HEK293 (cell line): ENCODE results near the gene CDON.

ENCODE experiments used
- KLF9 ChIP-seq: fragments of 450-650 bp; formaldehyde crosslinking; IDR thresholded peaks from 2 replicates; pipeline ENCODE4 v1.5.1; 2016; ENCODE audit warnings: missing biosample characterization, missing genetic modification characterization, low read depth
- RBAK ChIP-seq: fragments of 450-650 bp; formaldehyde crosslinking; IDR thresholded peaks from 2 replicates; pipeline ENCODE4 v1.5.1; 2016; ENCODE audit warnings: missing biosample characterization, missing genetic modification characterization
- WT1 ChIP-seq: fragments of 450-650 bp; formaldehyde crosslinking; IDR thresholded peaks from 2 replicates; pipeline ENCODE4 v1.5.1; 2016; ENCODE audit warnings: missing biosample characterization, missing genetic modification characterization
- YY1 ChIP-seq: fragments of 450-650 bp; formaldehyde crosslinking; IDR thresholded peaks from 2 replicates; pipeline ENCODE4 v1.5.1; 2018; ENCODE audit warnings: missing biosample characterization, missing genetic modification characterization
- ZBTB17 ChIP-seq: fragments of 450-650 bp; formaldehyde crosslinking; IDR thresholded peaks from 2 replicates; pipeline ENCODE4 v1.5.1; 2016; ENCODE audit warnings: missing biosample characterization, missing genetic modification characterization
- ZBTB20 ChIP-seq: fragments of 450-650 bp; formaldehyde crosslinking; IDR thresholded peaks from 2 replicates; pipeline ENCODE4 v1.5.1; 2016; ENCODE audit warnings: missing biosample characterization, missing genetic modification characterization
- ZEB2 ChIP-seq: fragments of 450-650 bp; formaldehyde crosslinking; IDR thresholded peaks from 2 replicates; pipeline ENCODE4 v1.5.1; 2016; ENCODE audit warnings: missing biosample characterization, missing genetic modification characterization
- ZNF112 ChIP-seq: fragments of 450-650 bp; formaldehyde crosslinking; IDR thresholded peaks from 2 replicates; pipeline ENCODE4 v1.5.0; 2017; ENCODE audit warnings: missing biosample characterization, missing genetic modification characterization
- ZNF169 ChIP-seq: fragments of 450-650 bp; formaldehyde crosslinking; IDR thresholded peaks from 2 replicates; pipeline ENCODE4 v1.5.1; 2016; ENCODE audit warnings: missing biosample characterization, missing genetic modification characterization
- ZNF202 ChIP-seq: fragments of 450-650 bp; formaldehyde crosslinking; IDR thresholded peaks from 2 replicates; pipeline ENCODE4 v1.5.1; 2016; ENCODE audit warnings: missing biosample characterization, missing genetic modification characterization, borderline replicate concordance
- ZNF223 ChIP-seq: fragments of 450-650 bp; formaldehyde crosslinking; IDR thresholded peaks from 2 replicates; pipeline ENCODE4 v1.5.1; 2016; ENCODE audit warnings: missing biosample characterization, missing genetic modification characterization
- ZNF335 ChIP-seq: fragments of 450-650 bp; formaldehyde crosslinking; conservative IDR thresholded peaks from 2 replicates; pipeline ENCODE4 v1.5.1; 2016; ENCODE audit warnings: missing biosample characterization, missing genetic modification characterization
- ZNF404 ChIP-seq: fragments of 450-650 bp; formaldehyde crosslinking; IDR thresholded peaks from 2 replicates; pipeline ENCODE4 v1.5.1; 2017; ENCODE audit warnings: missing biosample characterization, missing genetic modification characterization
- ZNF501 ChIP-seq: fragments of 450-650 bp; formaldehyde crosslinking; IDR thresholded peaks from 2 replicates; pipeline ENCODE4 v1.5.1; 2016; ENCODE audit warnings: missing biosample characterization, missing genetic modification characterization
- ZNF623 ChIP-seq: fragments of 450-650 bp; formaldehyde crosslinking; IDR thresholded peaks from 2 replicates; pipeline ENCODE4 v1.5.1; 2016; ENCODE audit warnings: missing biosample characterization, missing genetic modification characterization
- ZNF629 ChIP-seq: fragments of 450-650 bp; formaldehyde crosslinking; IDR thresholded peaks from 2 replicates; pipeline ENCODE4 v1.5.1; 2017; ENCODE audit warnings: missing biosample characterization, missing genetic modification characterization
- ZNF830 ChIP-seq: fragments of 450-650 bp; IDR thresholded peaks from 2 replicates; pipeline ENCODE4 v1.5.0; 2018; ENCODE audit warnings: missing biosample characterization, missing genetic modification characterization, low read depth, mild to moderate bottlenecking, moderate library complexity
- ZNF837 ChIP-seq: fragments of 450-650 bp; formaldehyde crosslinking; IDR thresholded peaks from 2 replicates; pipeline ENCODE4 v1.5.1; 2016; ENCODE audit warnings: missing biosample characterization, missing genetic modification characterization
- ZSCAN23 ChIP-seq: fragments of 450-650 bp; formaldehyde crosslinking; IDR thresholded peaks from 2 replicates; pipeline ENCODE4 v1.5.1; 2016; ENCODE audit warnings: missing biosample characterization, missing genetic modification characterization
- TF ChIP-seq, protein P1 (sequence below): fragments of 450-650 bp; IDR thresholded peaks from 2 replicates; pipeline ENCODE4 v1.5.1; 2018; ENCODE audit warnings: missing biosample characterization, missing genetic modification characterization
- TF ChIP-seq, protein P2 (sequence below): fragments of 450-650 bp; formaldehyde crosslinking; IDR thresholded peaks from 2 replicates; pipeline ENCODE4 v1.5.1; 2016; ENCODE audit warnings: missing biosample characterization, missing genetic modification characterization
- TF ChIP-seq, protein P3 (sequence below): fragments of 450-650 bp; formaldehyde crosslinking; IDR thresholded peaks from 2 replicates; pipeline ENCODE4 v1.5.1; 2017; ENCODE audit warnings: missing biosample characterization, missing genetic modification characterization
- TF ChIP-seq, protein P4 (sequence below): sonication (generic); formaldehyde crosslinking; IDR thresholded peaks from 2 replicates; pipeline ENCODE4 v1.8.1; 2022; ENCODE audit warnings: mild to moderate bottlenecking, moderate library complexity, missing genetic modification reagents
- TF ChIP-seq, protein P5 (sequence below): fragments of 450-650 bp; formaldehyde crosslinking; IDR thresholded peaks from 2 replicates; pipeline ENCODE4 v1.5.1; 2016; ENCODE audit warnings: missing biosample characterization, missing genetic modification characterization
- TF ChIP-seq, protein P6 (sequence below): fragments of 450-650 bp; formaldehyde crosslinking; IDR thresholded peaks from 2 replicates; pipeline ENCODE4 v1.5.1; 2016; ENCODE audit warnings: missing biosample characterization, missing genetic modification characterization, borderline replicate concordance
- TF ChIP-seq, protein P7 (sequence below): fragments of 450-650 bp; formaldehyde crosslinking; IDR thresholded peaks from 2 replicates; pipeline ENCODE4 v1.5.1; 2016; ENCODE audit warnings: missing biosample characterization, missing genetic modification characterization
- TF ChIP-seq, protein P8 (sequence below): fragments of 450-650 bp; formaldehyde crosslinking; IDR thresholded peaks from 2 replicates; pipeline ENCODE4 v1.5.1; 2016; ENCODE audit warnings: missing biosample characterization, missing genetic modification characterization

The CDON gene

DNA sequence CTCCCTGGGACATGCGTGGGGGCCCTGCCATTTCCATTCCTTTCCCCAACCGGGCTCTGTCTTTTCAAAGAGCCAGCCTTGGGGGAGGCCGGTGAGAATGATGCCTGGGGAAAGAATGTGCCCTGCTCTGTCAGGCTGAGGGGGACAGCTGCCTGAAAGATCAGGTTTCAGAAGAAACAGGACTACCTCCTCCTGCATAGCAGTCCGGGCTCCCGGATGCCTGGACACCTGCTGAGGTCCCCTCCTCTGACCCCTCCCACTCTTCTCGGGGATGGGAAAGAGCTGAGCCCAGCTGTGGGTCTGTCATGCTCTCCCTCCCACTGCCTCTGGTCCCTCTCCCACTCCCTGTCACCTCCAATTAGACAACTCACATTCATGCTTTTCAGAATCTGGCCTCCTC, 41.8 kb upstream of the CDON start (continued):
- TF ChIP-seq, protein P1, sequence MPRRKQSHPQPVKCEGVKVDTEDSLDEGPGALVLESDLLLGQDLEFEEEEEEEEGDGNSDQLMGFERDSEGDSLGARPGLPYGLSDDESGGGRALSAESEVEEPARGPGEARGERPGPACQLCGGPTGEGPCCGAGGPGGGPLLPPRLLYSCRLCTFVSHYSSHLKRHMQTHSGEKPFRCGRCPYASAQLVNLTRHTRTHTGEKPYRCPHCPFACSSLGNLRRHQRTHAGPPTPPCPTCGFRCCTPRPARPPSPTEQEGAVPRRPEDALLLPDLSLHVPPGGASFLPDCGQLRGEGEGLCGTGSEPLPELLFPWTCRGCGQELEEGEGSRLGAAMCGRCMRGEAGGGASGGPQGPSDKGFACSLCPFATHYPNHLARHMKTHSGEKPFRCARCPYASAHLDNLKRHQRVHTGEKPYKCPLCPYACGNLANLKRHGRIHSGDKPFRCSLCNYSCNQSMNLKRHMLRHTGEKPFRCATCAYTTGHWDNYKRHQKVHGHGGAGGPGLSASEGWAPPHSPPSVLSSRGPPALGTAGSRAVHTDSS (tag by site-specific recombination): no peak
- TF ChIP-seq ZNF629: no peak
- no peak for TF ChIP-seq ZNF202
- no peak for TF ChIP-seq KLF9
- no peak for TF ChIP-seq ZNF501 (tag by site-specific recombination)
- no peak for TF ChIP-seq ZBTB20 (tag by site-specific recombination)
- peak; percentile 45; the same call in 1 of the 2 replicates for TF ChIP-seq ZBTB17 (tag by site-specific recombination)
- TF ChIP-seq, protein P2, sequence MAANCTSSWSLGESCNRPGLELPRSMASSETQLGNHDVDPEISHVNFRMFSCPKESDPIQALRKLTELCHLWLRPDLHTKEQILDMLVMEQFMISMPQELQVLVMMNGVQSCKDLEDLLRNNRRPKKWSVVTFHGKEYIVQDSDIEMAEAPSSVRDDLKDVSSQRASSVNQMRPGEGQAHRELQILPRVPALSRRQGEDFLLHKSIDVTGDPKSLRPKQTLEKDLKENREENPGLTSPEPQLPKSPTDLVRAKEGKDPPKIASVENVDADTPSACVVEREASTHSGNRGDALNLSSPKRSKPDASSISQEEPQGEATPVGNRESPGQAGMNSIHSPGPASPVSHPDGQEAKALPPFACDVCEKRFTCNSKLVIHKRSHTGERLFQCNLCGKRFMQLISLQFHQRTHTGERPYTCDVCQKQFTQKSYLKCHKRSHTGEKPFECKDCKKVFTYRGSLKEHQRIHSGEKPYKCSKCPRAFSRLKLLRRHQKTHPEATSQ: no peak
- no peak for TF ChIP-seq ZSCAN23 (tag by site-specific recombination)
- TF ChIP-seq ZNF335 (tag by site-specific recombination): peak; percentile 47
- TF ChIP-seq WT1 (tag by site-specific recombination): peak; percentile 64
- TF ChIP-seq, protein P3, sequence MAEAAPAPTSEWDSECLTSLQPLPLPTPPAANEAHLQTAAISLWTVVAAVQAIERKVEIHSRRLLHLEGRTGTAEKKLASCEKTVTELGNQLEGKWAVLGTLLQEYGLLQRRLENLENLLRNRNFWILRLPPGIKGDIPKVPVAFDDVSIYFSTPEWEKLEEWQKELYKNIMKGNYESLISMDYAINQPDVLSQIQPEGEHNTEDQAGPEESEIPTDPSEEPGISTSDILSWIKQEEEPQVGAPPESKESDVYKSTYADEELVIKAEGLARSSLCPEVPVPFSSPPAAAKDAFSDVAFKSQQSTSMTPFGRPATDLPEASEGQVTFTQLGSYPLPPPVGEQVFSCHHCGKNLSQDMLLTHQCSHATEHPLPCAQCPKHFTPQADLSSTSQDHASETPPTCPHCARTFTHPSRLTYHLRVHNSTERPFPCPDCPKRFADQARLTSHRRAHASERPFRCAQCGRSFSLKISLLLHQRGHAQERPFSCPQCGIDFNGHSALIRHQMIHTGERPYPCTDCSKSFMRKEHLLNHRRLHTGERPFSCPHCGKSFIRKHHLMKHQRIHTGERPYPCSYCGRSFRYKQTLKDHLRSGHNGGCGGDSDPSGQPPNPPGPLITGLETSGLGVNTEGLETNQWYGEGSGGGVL (tag by site-specific recombination): peak; percentile 81
- TF ChIP-seq ZNF623 (tag by site-specific recombination): no peak
- TF ChIP-seq, protein P4, sequence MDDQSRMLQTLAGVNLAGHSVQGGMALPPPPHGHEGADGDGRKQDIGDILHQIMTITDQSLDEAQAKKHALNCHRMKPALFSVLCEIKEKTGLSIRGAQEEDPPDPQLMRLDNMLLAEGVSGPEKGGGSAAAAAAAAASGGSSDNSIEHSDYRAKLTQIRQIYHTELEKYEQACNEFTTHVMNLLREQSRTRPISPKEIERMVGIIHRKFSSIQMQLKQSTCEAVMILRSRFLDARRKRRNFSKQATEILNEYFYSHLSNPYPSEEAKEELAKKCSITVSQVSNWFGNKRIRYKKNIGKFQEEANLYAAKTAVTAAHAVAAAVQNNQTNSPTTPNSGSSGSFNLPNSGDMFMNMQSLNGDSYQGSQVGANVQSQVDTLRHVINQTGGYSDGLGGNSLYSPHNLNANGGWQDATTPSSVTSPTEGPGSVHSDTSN: no peak
- TF ChIP-seq, protein P5, sequence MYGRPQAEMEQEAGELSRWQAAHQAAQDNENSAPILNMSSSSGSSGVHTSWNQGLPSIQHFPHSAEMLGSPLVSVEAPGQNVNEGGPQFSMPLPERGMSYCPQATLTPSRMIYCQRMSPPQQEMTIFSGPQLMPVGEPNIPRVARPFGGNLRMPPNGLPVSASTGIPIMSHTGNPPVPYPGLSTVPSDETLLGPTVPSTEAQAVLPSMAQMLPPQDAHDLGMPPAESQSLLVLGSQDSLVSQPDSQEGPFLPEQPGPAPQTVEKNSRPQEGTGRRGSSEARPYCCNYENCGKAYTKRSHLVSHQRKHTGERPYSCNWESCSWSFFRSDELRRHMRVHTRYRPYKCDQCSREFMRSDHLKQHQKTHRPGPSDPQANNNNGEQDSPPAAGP (tag by site-specific recombination): peak; percentile 53; the same call in 1 of the 2 replicates
- TF ChIP-seq ZNF830 (tag by site-specific recombination): no peak
- no peak for TF ChIP-seq ZEB2 (tag by site-specific recombination)
- TF ChIP-seq YY1 (tag by site-specific recombination): no peak
- TF ChIP-seq, protein P6, sequence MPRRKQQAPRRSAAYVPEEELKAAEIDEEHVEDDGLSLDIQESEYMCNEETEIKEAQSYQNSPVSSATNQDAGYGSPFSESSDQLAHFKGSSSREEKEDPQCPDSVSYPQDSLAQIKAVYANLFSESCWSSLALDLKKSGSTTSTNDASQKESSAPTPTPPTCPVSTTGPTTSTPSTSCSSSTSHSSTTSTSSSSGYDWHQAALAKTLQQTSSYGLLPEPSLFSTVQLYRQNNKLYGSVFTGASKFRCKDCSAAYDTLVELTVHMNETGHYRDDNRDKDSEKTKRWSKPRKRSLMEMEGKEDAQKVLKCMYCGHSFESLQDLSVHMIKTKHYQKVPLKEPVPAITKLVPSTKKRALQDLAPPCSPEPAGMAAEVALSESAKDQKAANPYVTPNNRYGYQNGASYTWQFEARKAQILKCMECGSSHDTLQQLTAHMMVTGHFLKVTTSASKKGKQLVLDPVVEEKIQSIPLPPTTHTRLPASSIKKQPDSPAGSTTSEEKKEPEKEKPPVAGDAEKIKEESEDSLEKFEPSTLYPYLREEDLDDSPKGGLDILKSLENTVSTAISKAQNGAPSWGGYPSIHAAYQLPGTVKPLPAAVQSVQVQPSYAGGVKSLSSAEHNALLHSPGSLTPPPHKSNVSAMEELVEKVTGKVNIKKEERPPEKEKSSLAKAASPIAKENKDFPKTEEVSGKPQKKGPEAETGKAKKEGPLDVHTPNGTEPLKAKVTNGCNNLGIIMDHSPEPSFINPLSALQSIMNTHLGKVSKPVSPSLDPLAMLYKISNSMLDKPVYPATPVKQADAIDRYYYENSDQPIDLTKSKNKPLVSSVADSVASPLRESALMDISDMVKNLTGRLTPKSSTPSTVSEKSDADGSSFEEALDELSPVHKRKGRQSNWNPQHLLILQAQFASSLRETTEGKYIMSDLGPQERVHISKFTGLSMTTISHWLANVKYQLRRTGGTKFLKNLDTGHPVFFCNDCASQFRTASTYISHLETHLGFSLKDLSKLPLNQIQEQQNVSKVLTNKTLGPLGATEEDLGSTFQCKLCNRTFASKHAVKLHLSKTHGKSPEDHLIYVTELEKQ (tag by site-specific recombination): no peak
- TF ChIP-seq, protein P7, sequence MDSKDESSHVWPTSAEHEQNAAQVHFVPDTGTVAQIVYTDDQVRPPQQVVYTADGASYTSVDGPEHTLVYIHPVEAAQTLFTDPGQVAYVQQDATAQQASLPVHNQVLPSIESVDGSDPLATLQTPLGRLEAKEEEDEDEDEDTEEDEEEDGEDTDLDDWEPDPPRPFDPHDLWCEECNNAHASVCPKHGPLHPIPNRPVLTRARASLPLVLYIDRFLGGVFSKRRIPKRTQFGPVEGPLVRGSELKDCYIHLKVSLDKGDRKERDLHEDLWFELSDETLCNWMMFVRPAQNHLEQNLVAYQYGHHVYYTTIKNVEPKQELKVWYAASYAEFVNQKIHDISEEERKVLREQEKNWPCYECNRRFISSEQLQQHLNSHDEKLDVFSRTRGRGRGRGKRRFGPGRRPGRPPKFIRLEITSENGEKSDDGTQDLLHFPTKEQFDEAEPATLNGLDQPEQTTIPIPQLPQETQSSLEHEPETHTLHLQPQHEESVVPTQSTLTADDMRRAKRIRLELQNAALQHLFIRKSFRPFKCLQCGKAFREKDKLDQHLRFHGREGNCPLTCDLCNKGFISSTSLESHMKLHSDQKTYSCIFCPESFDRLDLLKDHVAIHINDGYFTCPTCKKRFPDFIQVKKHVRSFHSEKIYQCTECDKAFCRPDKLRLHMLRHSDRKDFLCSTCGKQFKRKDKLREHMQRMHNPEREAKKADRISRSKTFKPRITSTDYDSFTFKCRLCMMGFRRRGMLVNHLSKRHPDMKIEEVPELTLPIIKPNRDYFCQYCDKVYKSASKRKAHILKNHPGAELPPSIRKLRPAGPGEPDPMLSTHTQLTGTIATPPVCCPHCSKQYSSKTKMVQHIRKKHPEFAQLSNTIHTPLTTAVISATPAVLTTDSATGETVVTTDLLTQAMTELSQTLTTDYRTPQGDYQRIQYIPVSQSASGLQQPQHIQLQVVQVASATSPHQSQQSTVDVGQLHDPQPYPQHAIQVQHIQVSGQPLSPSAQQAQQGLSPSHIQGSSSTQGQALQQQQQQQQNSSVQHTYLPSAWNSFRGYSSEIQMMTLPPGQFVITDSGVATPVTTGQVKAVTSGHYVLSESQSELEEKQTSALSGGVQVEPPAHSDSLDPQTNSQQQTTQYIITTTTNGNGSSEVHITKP (tag by site-specific recombination): peak; percentile 79
- TF ChIP-seq, protein P8, sequence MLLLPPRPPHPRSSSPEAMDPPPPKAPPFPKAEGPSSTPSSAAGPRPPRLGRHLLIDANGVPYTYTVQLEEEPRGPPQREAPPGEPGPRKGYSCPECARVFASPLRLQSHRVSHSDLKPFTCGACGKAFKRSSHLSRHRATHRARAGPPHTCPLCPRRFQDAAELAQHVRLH: no peak
- TF ChIP-seq ZNF169 (tag by site-specific recombination): no peak
- no peak for TF ChIP-seq ZNF112 (tag by site-specific recombination)
- TF ChIP-seq RBAK: no peak
- no peak for TF ChIP-seq ZNF223
- TF ChIP-seq ZNF837: no peak
- no peak for TF ChIP-seq ZNF404 (tag by site-specific recombination)
